ENCODE results near the gene ZNF746. TPM values are rescaled to one million over a fixed set of nuclear protein-coding genes. Genes with fewer than 3 reads are reported as not detected.

ZNF746 gene
- total RNA-seq, 1 donor from 2014 or later = 21.2 TPM

DNA sequence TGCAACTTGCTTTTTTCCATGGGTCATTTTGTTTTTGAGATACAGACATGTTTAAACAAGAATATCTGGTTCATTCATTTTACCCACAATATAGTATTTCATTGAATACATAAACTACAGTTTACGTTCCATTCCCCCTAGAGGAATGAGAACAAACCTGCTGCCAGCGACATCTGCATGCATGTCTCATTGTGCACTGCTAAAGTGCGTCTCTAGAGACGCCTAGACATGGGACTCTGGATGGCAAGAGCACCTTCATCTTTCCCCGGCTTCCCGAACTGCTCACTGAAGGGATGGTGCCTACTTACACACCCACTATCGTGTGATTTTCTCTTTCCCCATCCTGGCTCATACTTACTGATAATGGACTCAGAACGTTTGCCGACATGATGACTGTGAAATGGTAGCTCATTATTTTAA is 35.5 kb downstream of the ZNF746 start:
- TF ChIP-seq, protein P1, sequence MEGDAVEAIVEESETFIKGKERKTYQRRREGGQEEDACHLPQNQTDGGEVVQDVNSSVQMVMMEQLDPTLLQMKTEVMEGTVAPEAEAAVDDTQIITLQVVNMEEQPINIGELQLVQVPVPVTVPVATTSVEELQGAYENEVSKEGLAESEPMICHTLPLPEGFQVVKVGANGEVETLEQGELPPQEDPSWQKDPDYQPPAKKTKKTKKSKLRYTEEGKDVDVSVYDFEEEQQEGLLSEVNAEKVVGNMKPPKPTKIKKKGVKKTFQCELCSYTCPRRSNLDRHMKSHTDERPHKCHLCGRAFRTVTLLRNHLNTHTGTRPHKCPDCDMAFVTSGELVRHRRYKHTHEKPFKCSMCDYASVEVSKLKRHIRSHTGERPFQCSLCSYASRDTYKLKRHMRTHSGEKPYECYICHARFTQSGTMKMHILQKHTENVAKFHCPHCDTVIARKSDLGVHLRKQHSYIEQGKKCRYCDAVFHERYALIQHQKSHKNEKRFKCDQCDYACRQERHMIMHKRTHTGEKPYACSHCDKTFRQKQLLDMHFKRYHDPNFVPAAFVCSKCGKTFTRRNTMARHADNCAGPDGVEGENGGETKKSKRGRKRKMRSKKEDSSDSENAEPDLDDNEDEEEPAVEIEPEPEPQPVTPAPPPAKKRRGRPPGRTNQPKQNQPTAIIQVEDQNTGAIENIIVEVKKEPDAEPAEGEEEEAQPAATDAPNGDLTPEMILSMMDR (conservative IDR thresholded peaks at IDR 0.05) = no peak
- no peak for DNase-seq (ENCODE audit: low read depth, low spot score)
- Mint-ChIP-seq H3K4me3 (peak overlapping the region; percentile 72), H3K27ac (ENCODE audit: unreplicated experiment) (no peak overlapping the region), H3K36me3 (ENCODE audit: low read depth) (peaks cover 7% of the 10 kb centered on the region), H3K4me1 (peaks cover 18% of the 10 kb centered on the region), H3K27me3 (ENCODE audit: low read depth) (peaks cover 18% of the 10 kb centered on the region), H3K9me3 (peaks cover 6% of the 10 kb centered on the region)

DNA sequence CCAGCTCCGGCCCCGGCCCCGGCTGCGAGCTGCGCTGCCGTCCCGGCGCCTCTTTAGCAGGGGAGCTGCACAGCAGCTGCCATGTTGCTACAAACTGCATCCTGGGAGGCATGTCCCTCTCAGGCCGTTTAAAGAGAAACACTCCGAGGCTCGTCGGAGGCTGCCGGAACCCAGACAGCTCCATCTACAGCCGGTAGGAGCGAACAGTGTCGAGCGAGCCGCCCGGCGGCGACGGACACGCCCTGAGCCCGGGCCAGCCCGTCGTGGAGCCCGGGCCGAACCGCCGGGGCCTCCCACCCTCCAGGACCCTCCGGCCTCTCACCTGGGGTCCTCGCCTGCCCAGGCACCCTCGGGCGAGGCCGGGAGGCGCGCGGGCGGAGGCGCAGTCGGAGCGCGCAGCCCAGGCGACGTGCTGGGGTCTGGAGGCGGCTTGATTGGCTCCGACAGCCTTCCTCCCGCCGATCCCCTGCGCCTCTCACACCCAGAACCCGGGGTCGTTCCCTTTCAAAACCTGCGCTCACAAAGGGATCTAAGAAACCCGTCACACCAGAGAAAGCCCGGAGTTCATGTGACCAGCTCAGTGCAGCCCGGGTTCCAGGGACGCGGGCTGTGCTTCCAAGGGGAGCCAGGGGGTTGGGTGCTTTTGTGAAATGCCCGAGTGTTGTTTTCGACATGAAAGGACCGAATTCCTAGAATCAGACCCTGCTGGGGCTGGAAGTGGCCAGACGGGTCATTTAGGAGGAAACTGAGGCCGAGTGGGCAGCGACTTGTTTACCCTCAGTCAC is 36.9 kb downstream of the ZNF746 start, which contains the start of gene ZNF777:
ZNF777 (minus strand) TSS at position 570 of the 785 bp plus-strand sequence. CDS start 5,040 bp downstream, outside the sequence.
- peaks cover 18% of the 10 kb centered on the region for H3K4me1 Mint-ChIP-seq
- TF ChIP-seq, protein P1 (conservative IDR thresholded peaks at IDR 0.05) = peak; percentile 62
- H3K4me3 Mint-ChIP-seq = peak within 1 kb of the TSS; percentile 93
- H3K9me3 Mint-ChIP-seq = peaks cover 2% of the 10 kb centered on the region
- peak; percentile 68 for DNase-seq (ENCODE audit: low read depth, low spot score)
- peak within 1 kb of the TSS; percentile 92 for H3K27ac Mint-ChIP-seq (ENCODE audit: unreplicated experiment)
- no peaks in the 10 kb centered on the region for H3K36me3 Mint-ChIP-seq (ENCODE audit: low read depth)
- peaks cover 18% of the 10 kb centered on the region for H3K27me3 Mint-ChIP-seq (ENCODE audit: low read depth)

DNA sequence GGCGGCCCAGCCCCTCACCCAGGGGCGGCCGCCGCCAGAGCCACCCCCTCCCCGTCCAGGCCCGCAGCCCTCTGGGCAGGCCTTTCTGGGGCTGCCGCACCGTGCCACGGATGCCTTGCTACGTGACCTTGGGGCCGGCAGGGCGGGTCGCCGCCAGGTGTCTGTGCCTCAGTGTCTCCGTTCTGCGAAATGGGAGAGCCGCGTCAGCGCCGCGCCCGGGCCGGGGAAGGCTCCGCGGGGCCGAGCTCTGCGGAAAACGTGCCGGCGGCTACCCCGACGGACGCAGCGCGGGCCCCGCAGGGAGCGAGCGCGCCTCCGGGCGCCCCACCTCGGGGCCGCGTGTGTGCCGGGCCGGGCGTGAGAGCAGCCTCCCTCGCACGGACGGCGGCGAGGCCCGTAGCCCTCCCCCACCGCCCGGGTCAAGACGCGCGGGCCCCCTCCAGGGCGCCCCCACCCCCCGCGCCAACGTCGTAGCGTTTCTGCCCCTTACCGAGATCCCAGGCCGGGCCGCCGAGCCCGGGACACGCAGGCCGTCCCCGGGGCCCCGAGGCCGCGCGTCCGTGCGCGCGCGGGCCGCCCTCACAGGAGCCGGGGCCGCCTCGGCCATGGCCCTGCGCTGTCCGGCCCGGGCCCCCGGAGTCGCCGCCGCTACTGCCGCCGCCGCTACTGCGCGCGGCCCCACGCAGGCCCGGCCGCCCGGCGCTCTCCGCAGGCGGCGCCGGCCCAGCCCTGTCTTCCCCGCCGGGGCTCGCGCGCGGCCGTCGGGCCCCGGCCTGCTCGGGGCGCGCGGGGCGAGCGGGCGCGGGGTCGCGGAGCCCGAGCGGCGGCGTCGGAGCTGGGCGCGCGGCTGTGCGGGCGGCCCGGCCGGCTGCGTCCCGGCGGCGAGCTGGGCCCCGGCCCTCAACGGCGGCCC is 37.8 kb downstream of the ZNF746 start:
- H3K27me3 Mint-ChIP-seq (ENCODE audit: low read depth) = peaks cover 18% of the 10 kb centered on the region
- peak; percentile 9 for DNase-seq (ENCODE audit: low read depth, low spot score)
- H3K9me3 Mint-ChIP-seq = no peaks in the 10 kb centered on the region
- H3K27ac Mint-ChIP-seq (ENCODE audit: unreplicated experiment) = no peak overlapping the region
- H3K4me1 Mint-ChIP-seq = peaks cover 18% of the 10 kb centered on the region
- H3K4me3 Mint-ChIP-seq = no peak overlapping the region
- TF ChIP-seq, protein P1 (conservative IDR thresholded peaks at IDR 0.05) = no peak
- H3K36me3 Mint-ChIP-seq (ENCODE audit: low read depth) = peaks cover 1% of the 10 kb centered on the region

DNA sequence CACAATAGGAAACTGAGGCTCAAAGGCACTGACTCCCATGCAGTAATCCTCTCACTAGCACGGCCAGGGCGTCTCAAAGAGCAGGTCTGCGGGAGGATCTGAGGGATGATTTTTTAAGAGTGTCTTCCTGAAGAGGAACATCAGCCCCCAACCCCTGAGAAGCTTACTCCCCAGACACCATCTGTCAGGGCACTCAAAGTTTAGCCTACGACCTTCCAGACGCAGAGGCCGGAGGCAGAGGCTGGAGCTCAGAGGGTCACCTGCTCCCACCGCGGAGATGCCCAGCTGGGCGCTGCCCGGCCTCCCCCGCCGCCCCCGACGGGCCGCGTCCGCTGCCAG is 38.4 kb downstream of the ZNF746 start:
- H3K9me3 Mint-ChIP-seq = no peaks in the 10 kb centered on the region
- peaks cover 3% of the 10 kb centered on the region for H3K36me3 Mint-ChIP-seq (ENCODE audit: low read depth)
- TF ChIP-seq, protein P1 (conservative IDR thresholded peaks at IDR 0.05) = no peak
- peaks cover 18% of the 10 kb centered on the region for H3K4me1 Mint-ChIP-seq
- H3K4me3 Mint-ChIP-seq = peak overlapping the region; percentile 78
- H3K27ac Mint-ChIP-seq (ENCODE audit: unreplicated experiment) = no peak overlapping the region
- peaks cover 14% of the 10 kb centered on the region for H3K27me3 Mint-ChIP-seq (ENCODE audit: low read depth)
- DNase-seq (ENCODE audit: low read depth, low spot score) = no peak

DNA sequence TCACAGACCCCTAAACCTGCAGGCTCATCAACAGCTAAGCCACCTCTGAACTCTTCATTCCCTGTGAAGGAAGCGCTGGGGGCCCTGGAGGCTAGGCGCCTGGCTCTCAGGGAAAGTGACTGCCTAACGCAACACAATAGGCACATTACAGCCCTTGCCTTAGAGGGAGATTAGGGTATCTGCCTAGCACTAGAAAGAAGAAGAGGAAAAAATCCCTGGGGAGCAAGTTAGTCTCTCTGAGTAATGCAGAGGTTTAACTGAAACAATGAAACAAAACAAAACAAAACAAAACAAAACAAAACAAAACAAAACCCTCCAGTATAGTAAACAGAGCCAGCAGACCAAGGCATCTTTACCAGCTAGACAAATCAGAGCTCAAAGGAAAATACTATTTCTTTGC is 39.4 kb downstream of the ZNF746 start:
- peaks cover 11% of the 10 kb centered on the region for H3K27me3 Mint-ChIP-seq (ENCODE audit: low read depth)
- no peak overlapping the region for H3K27ac Mint-ChIP-seq (ENCODE audit: unreplicated experiment)
- TF ChIP-seq, protein P1 (conservative IDR thresholded peaks at IDR 0.05) = no peak
- no peaks in the 10 kb centered on the region for H3K9me3 Mint-ChIP-seq
- peak overlapping the region; percentile 78 for H3K4me3 Mint-ChIP-seq
- H3K36me3 Mint-ChIP-seq (ENCODE audit: low read depth) = peaks cover 3% of the 10 kb centered on the region
- DNase-seq (ENCODE audit: low read depth, low spot score) = no peak
- H3K4me1 Mint-ChIP-seq = peaks cover 18% of the 10 kb centered on the region

Measured in neural crest cell (in vitro differentiated cells).